Lower lobe of right lung (tissue), 2 donors: ENCODE data around the gene CCDC28A. TPM values are rescaled to one million over a fixed set of nuclear protein-coding genes. Genes with fewer than 3 reads are reported as not detected.

Experiments used
- ATAC-seq, 2 donors: fragments of 200-7000 bp; cut with Tn5 transposase; one replicate each; pipeline ENCODE4 v1.9.1; 2020 to 2022; ENCODE audit warnings: mild to moderate bottlenecking in 2 of 2, moderate library complexity in 2 of 2
- DNase-seq: peaks from one replicate; pipeline ENCODE4 v3.0.0-alpha.2; 2020
- H3K27ac ChIP-seq: fragments of 200-600 bp; one replicate; pipeline ENCODE4 v1.8.0; 2022
- H3K27me3 ChIP-seq: fragments of 200-600 bp; one replicate; pipeline ENCODE4 v1.8.0; 2022; ENCODE audit warnings: low read depth
- H3K36me3 ChIP-seq: fragments of 200-600 bp; one replicate; pipeline ENCODE4 v1.8.0; 2022; ENCODE audit warnings: mild to moderate bottlenecking
- H3K4me1 ChIP-seq: fragments of 200-600 bp; one replicate; pipeline ENCODE4 v1.8.0; 2022
- H3K4me3 ChIP-seq: fragments of 200-600 bp; one replicate; pipeline ENCODE4 v1.8.0; 2022; ENCODE audit warnings: mild to moderate bottlenecking
- H3K9me3 ChIP-seq: fragments of 200-600 bp; one replicate; pipeline ENCODE4 v1.8.0; 2022
- CTCF ChIP-seq: fragments of 200-600 bp; IDR thresholded peaks from one replicate; pipeline ENCODE4 v1.8.0; 2022; ENCODE audit warnings: antibody characterized with exemption, mild to moderate bottlenecking
- intact Hi-C: fragments of 100-400 bp; cut with DNase I; formaldehyde crosslinking; loops from one replicate; pipeline ENCODE4 v1.11.0; 2022
- total RNA-seq: library from RNA; stranded (reverse); fragmentation: NEBNext Ultra II Directional; extraction: Animal tissue kit (Norgen Biotek cat#: 25700); gene quantifications from one replicate; pipeline ENCODE4 v1.2.1, GENCODE V29; 2021
- donor health status: DM: no; HTN: yes; CAD: no; lungs with severe emphysema.

CCDC28A gene
- total RNA-seq, 1 donor from 2014 or later = 30.8 TPM

GRCh38 chr6:138821519-138821918 is 48.0 kb downstream of the CCDC28A start:
- no peak for TF ChIP-seq CTCF
- intact Hi-C loops = no loop called here
- Histone ChIP-seq H3K4me3 (no peak overlapping the region), H3K9me3 (no peaks in the 10 kb centered on the region), H3K27ac (no peak overlapping the region), H3K36me3 (no peaks in the 10 kb centered on the region), H3K27me3 (no peaks in the 10 kb centered on the region), H3K4me1 (no peaks in the 10 kb centered on the region)
- DNase-seq (no peak), ATAC-seq (no peak)

DNA sequence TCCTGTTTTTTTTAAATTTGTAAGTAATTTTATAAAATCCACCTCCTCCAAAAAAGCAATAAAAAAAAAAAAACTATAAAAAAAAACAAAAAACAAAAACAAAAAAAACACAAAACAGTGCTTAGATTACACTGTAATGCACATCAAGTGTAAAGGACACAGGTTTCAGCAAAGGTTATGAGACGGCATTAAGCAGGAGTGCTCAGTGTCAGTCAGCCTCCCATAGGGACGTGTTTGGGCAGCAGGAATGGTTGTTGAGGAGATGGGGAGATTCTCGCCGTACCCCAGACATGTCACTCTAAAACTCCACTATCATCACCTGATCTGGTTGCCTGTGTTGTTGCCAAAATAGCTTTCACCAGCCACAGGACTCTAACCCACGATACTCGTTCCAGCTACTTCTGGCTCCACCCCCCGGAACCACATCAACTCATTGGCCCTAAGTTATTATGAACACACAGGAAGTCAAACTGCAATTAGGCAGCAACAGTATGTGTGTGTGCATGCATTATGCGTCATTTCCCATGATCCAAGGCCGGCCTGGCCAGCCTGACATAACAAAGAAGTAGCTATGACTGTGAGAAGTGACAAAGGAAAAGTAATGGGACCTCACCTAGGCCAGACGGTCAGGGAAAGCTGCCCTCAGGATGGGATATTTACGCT is 51.0 kb downstream of the CCDC28A start:
- TF ChIP-seq CTCF = no peak
- H3K9me3 ChIP-seq = no peaks in the 10 kb centered on the region
- ATAC-seq = no peak
- H3K4me1 ChIP-seq = no peaks in the 10 kb centered on the region
- H3K4me3 ChIP-seq = no peak overlapping the region
- no peaks in the 10 kb centered on the region for H3K27me3 ChIP-seq
- no peaks in the 10 kb centered on the region for H3K36me3 ChIP-seq
- intact Hi-C loops = no loop called here
- no peak overlapping the region for H3K27ac ChIP-seq
- no peak for DNase-seq

- Histone ChIP-seq H3K27ac (no peak overlapping the region), H3K4me3 (no peak overlapping the region), H3K4me1 (no peaks in the 10 kb centered on the region), H3K36me3 (no peaks in the 10 kb centered on the region), H3K9me3 (no peaks in the 10 kb centered on the region), H3K27me3 (no peaks in the 10 kb centered on the region)
- DNase-seq (no peak), ATAC-seq (no peak)
- intact Hi-C loops = no loop called here
- TF ChIP-seq CTCF = no peak
Measured at GRCh38 chr6:138830248-138830647, 56.7 kb downstream of the CCDC28A start.

DNA sequence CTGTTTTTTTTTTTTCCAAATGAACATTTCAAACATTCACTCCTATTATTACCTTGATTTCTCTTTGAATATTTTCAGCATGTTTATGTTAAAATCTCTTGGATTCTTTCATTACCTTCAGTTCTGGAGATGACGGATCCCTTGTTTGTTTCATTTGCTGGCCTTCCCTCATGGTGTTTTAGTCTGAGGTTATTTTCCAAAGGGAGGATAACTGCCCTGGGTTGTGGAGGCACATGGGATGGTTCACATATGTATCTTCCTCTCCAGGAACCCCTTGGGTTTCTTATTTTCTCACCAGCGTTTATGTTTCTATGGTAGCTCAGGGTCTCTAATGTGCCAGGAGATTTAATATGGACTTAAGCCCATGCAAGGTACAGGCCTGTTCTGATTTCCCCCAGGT is 58.6 kb downstream of the CCDC28A start:
- no peak for TF ChIP-seq CTCF
- DNase-seq = no peak
- no peaks in the 10 kb centered on the region for H3K9me3 ChIP-seq
- H3K4me3 ChIP-seq = no peak overlapping the region
- no peak overlapping the region for H3K27ac ChIP-seq
- intact Hi-C loops = no loop called here
- ATAC-seq = no peak
- H3K36me3 ChIP-seq = no peaks in the 10 kb centered on the region
- H3K4me1 ChIP-seq = no peaks in the 10 kb centered on the region
- H3K27me3 ChIP-seq = no peaks in the 10 kb centered on the region

GRCh38 chr6:138833816-138834539 is 60.4 kb downstream of the CCDC28A start:
- Histone ChIP-seq H3K4me1 (no peaks in the 10 kb centered on the region), H3K27me3 (no peaks in the 10 kb centered on the region), H3K36me3 (no peaks in the 10 kb centered on the region), H3K4me3 (no peak overlapping the region), H3K9me3 (no peaks in the 10 kb centered on the region), H3K27ac (no peak overlapping the region)
- peak; percentile 89 to 90 for ATAC-seq
- DNase-seq = no peak
- intact Hi-C loops = no loop called here
- no peak for TF ChIP-seq CTCF
